ENCODE data around the gene PLSCR3. TPM values are rescaled to one million over a fixed set of nuclear protein-coding genes. Genes with fewer than 3 reads are reported as not detected.
A peak's percentile ranks its signal among the peaks of the same experiment; 100 is the strongest.
"Not testable (repeated sequence)": the region's sequence is repeated elsewhere in the genome, so short reads cannot be mapped to it uniquely, and the experiment has no call there.

The PLSCR3 gene
- total and polyA plus RNA-seq, 5 experiments from 2014 or later: 75.8 to 152 (median 90.5) TPM

DNA sequence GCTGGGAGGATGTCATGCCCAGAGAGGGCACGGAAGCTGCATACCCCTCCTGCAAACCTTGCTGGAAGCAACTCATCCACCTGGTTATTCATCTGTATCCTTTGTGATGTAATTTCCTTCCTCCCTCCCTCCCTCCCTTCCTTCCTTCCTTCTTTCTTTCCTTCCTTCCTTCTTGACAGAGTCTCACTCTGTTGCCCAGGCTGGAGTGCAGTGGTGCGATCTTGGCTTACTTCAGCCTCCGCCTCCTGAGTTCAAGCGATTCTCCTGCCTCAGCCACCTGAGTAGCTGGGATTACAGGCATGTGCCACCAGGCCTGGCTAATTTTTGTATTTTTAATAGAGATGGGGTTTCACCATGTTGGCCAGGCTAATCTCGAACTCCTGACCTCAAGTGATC lies 25.7 kb downstream of the PLSCR3 start:
- H3K4me3 Mint-ChIP-seq, DNase-seq, H3K9me3 Mint-ChIP-seq, H3K4me1 Mint-ChIP-seq, ATAC-seq, H3K27me3 Mint-ChIP-seq, H3K36me3 Mint-ChIP-seq: not testable (repeated sequence)
- POLR2A ChIA-PET: interaction anchor here (1.1 kb wide), 1 partner anchor 16 kb away, joined by 3 read pairs; no protein-coding TSS in a partner anchor
- peak overlapping the region in 1 of 10 donors; percentile 51 for H3K27ac Mint-ChIP-seq

GRCh38 chr17:7367918-7368598 lies 26.3 kb downstream of the PLSCR3 start:
- no peak overlapping the region for H3K27ac Mint-ChIP-seq
- POLR2A ChIA-PET: no interaction called here
- no peaks in the 10 kb centered on the region for H3K36me3 Mint-ChIP-seq

DNA sequence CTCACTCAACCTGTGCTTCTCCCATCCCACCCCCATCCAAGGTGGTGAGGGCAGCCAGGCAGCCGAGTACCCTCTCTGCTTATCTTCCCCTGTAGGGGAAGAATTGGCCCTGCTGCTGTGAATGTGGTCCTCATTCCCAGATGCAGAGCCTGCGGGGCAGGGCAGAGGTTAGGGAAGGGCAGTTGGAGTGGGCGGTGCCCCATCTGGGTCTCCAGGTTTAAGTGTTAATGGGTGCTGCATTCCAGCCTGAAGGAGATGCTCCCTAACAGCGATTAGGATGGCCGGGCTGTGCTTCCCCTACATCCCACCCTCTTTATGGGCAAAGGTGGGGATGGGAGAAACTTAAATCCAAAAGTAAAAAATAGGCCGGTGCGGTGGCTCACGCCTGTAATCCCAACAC lies 27.2 kb downstream of the PLSCR3 start:
- POLR2A ChIA-PET: no interaction called here
- DNase-seq: no peak
- no peak overlapping the region for H3K27ac Mint-ChIP-seq

More at GRCh38 chr17:7367918-7368598, 26.3 kb downstream of the PLSCR3 start:
- Mint-ChIP-seq H3K9me3 (no peaks in the 10 kb centered on the region), H3K4me3 (no peak overlapping the region), H3K4me1 (no peaks in the 10 kb centered on the region), H3K27me3 (no peaks in the 10 kb centered on the region)
- DNase-seq: no peak
- no peak for ATAC-seq

GRCh38 chr17:7365963-7366362 lies 28.4 kb downstream of the PLSCR3 start:
- POLR2A ChIA-PET, H3K27me3 Mint-ChIP-seq, H3K4me1 Mint-ChIP-seq, H3K36me3 Mint-ChIP-seq, H3K27ac Mint-ChIP-seq, H3K9me3 Mint-ChIP-seq, H3K4me3 Mint-ChIP-seq, ATAC-seq, DNase-seq: not testable (repeated sequence)

More for the DNA sequence above, 27.2 kb downstream of the PLSCR3 start:
- Mint-ChIP-seq H3K4me3 (no peak overlapping the region), H3K9me3 (no peaks in the 10 kb centered on the region), H3K27me3 (peaks cover 0 to under 1% (median 0%) of the 10 kb centered on the region in 5 donors), H3K4me1 (no peaks in the 10 kb centered on the region), H3K36me3 (no peaks in the 10 kb centered on the region)
- ATAC-seq: no peak

DNA sequence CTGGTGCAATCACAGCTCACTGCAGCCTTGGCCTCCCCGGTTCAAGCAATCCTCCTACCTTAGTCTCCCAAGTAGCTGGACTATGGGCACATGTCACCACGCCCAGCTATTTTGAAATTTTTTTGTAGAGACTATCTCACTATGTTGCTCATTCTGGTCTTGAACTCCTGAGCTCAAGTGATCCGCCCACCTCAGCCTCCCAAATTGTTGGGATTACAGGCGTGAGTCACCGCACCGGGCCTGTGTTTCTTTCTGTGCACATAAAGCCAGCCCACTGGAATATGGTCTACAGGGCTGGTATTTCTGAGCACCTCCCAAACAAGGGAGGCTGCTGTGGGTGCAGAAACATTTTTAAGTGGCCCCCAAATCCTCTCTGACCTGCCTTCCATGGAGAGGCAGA lies 31.0 kb downstream of the PLSCR3 start:
- Mint-ChIP-seq H3K27me3 (peaks cover 0 to 7% (median 0%) of the 10 kb centered on the region in 5 donors), H3K4me1 (no peaks in the 10 kb centered on the region), H3K4me3 (no peak overlapping the region), H3K27ac (no peak overlapping the region), H3K36me3 (no peaks in the 10 kb centered on the region), H3K9me3 (no peaks in the 10 kb centered on the region)
- POLR2A ChIA-PET: no interaction called here
- ATAC-seq (no peak), DNase-seq (no peak)

- peak overlapping the region in 1 of 10 donors; percentile 73 for H3K27ac Mint-ChIP-seq
- POLR2A ChIA-PET: interaction anchor here (0.7 to 1.6 kb wide), 5 partner anchors 22 to 118 kb away, joined by 3 to 8 read pairs (median 4); partner anchors contain the start of genes CHRNB1 and ZBTB4
- H3K9me3 Mint-ChIP-seq: no peaks in the 10 kb centered on the region
- no peak for DNase-seq
- peaks cover 0 to 7% (median 0%) of the 10 kb centered on the region in 5 donors for H3K27me3 Mint-ChIP-seq
- peaks cover 0 to 2% (median 0%) of the 10 kb centered on the region in 4 donors for H3K4me1 Mint-ChIP-seq
- ATAC-seq: no peak
- no peaks in the 10 kb centered on the region for H3K36me3 Mint-ChIP-seq
- no peak overlapping the region for H3K4me3 Mint-ChIP-seq
Measured at GRCh38 chr17:7361906-7362305, 32.4 kb downstream of the PLSCR3 start.

GRCh38 chr17:7357381-7357780 lies 36.9 kb downstream of the PLSCR3 start:
- Mint-ChIP-seq H3K36me3 (peaks cover 0 to 4% (median 0%) of the 10 kb centered on the region in 3 donors), H3K27me3 (peaks cover 0 to 7% (median 0%) of the 10 kb centered on the region in 5 donors), H3K9me3 (no peaks in the 10 kb centered on the region), H3K4me3 (no peak overlapping the region), H3K27ac (peak overlapping the region in 1 of 10 donors; percentile 50), H3K4me1 (peaks cover 13 to 35% (median 30%) of the 10 kb centered on the region in 4 donors)
- no peak for DNase-seq
- ATAC-seq: no peak
- POLR2A ChIA-PET: interaction anchor here (0.7 kb wide), 1 partner anchor 113 kb away, joined by 4 read pairs; no protein-coding TSS in a partner anchor

DNA sequence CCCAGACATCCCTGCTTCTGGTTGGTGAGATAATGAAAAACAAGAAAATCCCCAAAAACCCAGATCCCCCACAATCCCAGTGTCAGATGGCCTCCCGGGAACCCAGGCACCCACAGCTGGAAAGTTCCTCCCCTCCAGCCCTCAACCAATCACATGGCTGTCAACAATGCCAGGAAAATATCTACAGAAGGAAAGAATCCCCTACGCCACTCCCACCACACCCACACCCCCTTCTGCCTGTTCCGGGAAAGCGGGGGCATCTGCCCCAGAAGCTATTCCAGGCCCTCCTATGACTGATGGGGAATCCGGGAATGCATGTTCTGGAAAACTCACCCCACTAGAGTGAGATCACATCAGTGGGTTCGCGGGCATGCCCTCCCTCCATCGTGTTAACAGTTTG lies 37.6 kb downstream of the PLSCR3 start:
- H3K36me3 Mint-ChIP-seq: peaks cover 0 to 4% (median 0%) of the 10 kb centered on the region in 3 donors
- DNase-seq (no peak), ATAC-seq (no peak)
- H3K9me3 Mint-ChIP-seq: no peaks in the 10 kb centered on the region
- H3K27me3 Mint-ChIP-seq: peaks cover 0 to 4% (median 0%) of the 10 kb centered on the region in 5 donors
- H3K4me3 Mint-ChIP-seq: no peak overlapping the region
- POLR2A ChIA-PET: interaction anchor here (0.6 to 5.1 kb wide), 9 partner anchors 20 to 128 kb away, joined by 3 to 65 read pairs (median 7); partner anchors contain the start of genes ACAP1, FGF11, PLSCR3 and POLR2A
- H3K4me1 Mint-ChIP-seq: peaks cover 13 to 37% (median 32%) of the 10 kb centered on the region in 4 donors
- peak overlapping the region in 1 of 10 donors; percentile 64 for H3K27ac Mint-ChIP-seq

DNA sequence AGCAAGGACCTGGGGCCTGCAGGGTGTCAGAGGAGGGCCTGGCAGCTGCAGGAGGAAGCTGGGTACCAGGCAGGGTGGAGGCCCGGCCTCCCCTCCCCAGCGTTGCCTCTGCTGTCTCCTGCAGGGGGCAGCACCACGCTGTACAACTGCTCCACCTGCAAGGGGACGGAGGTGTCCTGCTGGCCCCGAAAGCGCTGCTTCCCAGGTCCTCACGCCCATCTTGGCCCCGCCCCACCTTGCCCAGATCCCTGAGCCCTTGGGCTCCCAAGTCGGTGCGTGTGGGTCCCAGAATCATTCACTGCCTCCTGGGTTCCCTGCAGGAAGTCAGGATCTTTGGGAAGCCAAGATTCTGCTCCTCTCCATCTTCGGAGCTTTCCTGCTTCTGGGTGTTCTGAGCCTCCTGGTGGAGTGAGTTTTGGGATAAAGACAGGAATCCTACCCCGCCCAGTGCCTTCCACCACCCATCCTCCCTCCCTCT lies 38.2 kb downstream of the PLSCR3 start:
- Mint-ChIP-seq H3K4me1 (peaks cover 13 to 42% (median 34%) of the 10 kb centered on the region in 4 donors), H3K36me3 (peaks cover 0 to 7% (median 0%) of the 10 kb centered on the region in 3 donors), H3K27me3 (no peaks in the 10 kb centered on the region), H3K27ac (peak overlapping the region in 5 of 10 donors; percentile 29 to 78 (median 64)), H3K9me3 (no peaks in the 10 kb centered on the region), H3K4me3 (no peak overlapping the region)
- peak; percentile 57 to 76 for ATAC-seq
- DNase-seq: peak; percentile 68 to 90 (median 82)
- POLR2A ChIA-PET: interaction anchor here (0.6 to 5.1 kb wide), 17 partner anchors 19 to 233 kb away, joined by 3 to 65 read pairs (median 6); partner anchors contain the start of genes ACAP1, FGF11, GPS2 and PLSCR3

GRCh38 chr17:7355573-7355972 lies 38.8 kb downstream of the PLSCR3 start:
- DNase-seq (no peak), ATAC-seq (no peak)
- H3K9me3 Mint-ChIP-seq: no peaks in the 10 kb centered on the region
- peaks cover 13 to 47% (median 37%) of the 10 kb centered on the region in 4 donors for H3K4me1 Mint-ChIP-seq
- H3K4me3 Mint-ChIP-seq: no peak overlapping the region
- peak overlapping the region in 3 of 10 donors; percentile 29 to 65 (median 64) for H3K27ac Mint-ChIP-seq
- POLR2A ChIA-PET: interaction anchor here (0.6 to 5.1 kb wide), 16 partner anchors 19 to 234 kb away, joined by 3 to 65 read pairs (median 6); partner anchors contain the start of genes ACAP1, FGF11, GPS2 and PLSCR3
- H3K27me3 Mint-ChIP-seq: no peaks in the 10 kb centered on the region
- H3K36me3 Mint-ChIP-seq: peaks cover 0 to 7% (median 0%) of the 10 kb centered on the region in 3 donors

DNA sequence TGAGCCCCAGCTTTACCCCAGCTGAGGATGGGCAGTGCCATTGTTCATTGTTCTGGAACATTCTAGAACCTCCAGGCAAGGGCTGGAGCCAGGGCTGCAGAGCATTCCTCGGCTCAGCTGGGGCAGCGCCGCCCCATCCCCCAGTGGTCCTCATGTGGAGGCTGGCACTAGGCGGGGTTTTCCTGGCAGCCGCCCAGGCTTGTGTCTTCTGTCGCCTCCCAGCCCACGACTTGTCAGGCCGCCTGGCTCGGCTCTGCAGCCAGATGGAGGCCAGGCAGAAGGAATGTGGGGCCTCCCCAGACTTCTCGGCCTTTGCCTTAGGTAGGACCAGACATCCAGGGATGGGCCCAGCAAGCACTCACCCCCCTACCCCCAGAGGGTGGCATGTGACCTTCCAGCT lies 39.3 kb downstream of the PLSCR3 start, which contains the start of gene TMEM95:
TMEM95 (plus strand) TSS at position 104 of the 400 bp plus-strand sequence; CDS start at position 153, 49 bp downstream.
- Mint-ChIP-seq H3K27me3 (no peaks in the 10 kb centered on the region), H3K36me3 (peaks cover 0 to 11% (median 0%) of the 10 kb centered on the region in 3 donors), H3K9me3 (no peaks in the 10 kb centered on the region), H3K27ac (peak within 1 kb of the TSS in 9 of 10 donors; percentile 29 to 91 (median 80)), H3K4me1 (peaks cover 13 to 52% (median 40%) of the 10 kb centered on the region in 4 donors), H3K4me3 (peak within 1 kb of the TSS in 5 of 10 donors; percentile 7 to 60 (median 18))
- ATAC-seq (no peak), DNase-seq (no peak)
- POLR2A ChIA-PET: interaction anchor here (0.6 to 5.1 kb wide), 14 partner anchors 18 to 234 kb away, joined by 3 to 65 read pairs (median 4); partner anchors contain the start of genes ACAP1, FGF11, GPS2 and TMEM102

GRCh38 chr17:7354262-7354843 lies 40.0 kb downstream of the PLSCR3 start:
- POLR2A ChIA-PET: interaction anchor here (0.6 to 5.1 kb wide), 10 partner anchors 18 to 101 kb away, joined by 3 to 65 read pairs (median 3); partner anchors contain the start of genes ACAP1, FGF11, GPS2 and TMEM102
- DNase-seq (no peak), ATAC-seq (no peak)
- Mint-ChIP-seq H3K27me3 (no peaks in the 10 kb centered on the region), H3K36me3 (peaks cover 0 to 17% (median 4%) of the 10 kb centered on the region in 3 donors), H3K27ac (peak overlapping the region in 9 of 10 donors; percentile 15 to 91 (median 80)), H3K9me3 (no peaks in the 10 kb centered on the region), H3K4me1 (peaks cover 15 to 58% (median 45%) of the 10 kb centered on the region in 4 donors), H3K4me3 (peak overlapping the region in 4 of 10 donors; percentile 7 to 60 (median 14))

All from naive thymus-derived CD8-positive, alpha-beta T cell (primary cell).